ENCODE results near the gene CCDC28A. TPM values are rescaled to one million over a fixed set of nuclear protein-coding genes. Genes with fewer than 3 reads are reported as not detected.

CCDC28A gene
- total RNA-seq, 1 donor from 2014 or later: 30.2 TPM

DNA sequence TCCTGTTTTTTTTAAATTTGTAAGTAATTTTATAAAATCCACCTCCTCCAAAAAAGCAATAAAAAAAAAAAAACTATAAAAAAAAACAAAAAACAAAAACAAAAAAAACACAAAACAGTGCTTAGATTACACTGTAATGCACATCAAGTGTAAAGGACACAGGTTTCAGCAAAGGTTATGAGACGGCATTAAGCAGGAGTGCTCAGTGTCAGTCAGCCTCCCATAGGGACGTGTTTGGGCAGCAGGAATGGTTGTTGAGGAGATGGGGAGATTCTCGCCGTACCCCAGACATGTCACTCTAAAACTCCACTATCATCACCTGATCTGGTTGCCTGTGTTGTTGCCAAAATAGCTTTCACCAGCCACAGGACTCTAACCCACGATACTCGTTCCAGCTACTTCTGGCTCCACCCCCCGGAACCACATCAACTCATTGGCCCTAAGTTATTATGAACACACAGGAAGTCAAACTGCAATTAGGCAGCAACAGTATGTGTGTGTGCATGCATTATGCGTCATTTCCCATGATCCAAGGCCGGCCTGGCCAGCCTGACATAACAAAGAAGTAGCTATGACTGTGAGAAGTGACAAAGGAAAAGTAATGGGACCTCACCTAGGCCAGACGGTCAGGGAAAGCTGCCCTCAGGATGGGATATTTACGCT, 51.0 kb downstream of the CCDC28A start:
- no peak overlapping the region for H3K4me2 ChIP-seq
- TF ChIP-seq, protein P1, sequence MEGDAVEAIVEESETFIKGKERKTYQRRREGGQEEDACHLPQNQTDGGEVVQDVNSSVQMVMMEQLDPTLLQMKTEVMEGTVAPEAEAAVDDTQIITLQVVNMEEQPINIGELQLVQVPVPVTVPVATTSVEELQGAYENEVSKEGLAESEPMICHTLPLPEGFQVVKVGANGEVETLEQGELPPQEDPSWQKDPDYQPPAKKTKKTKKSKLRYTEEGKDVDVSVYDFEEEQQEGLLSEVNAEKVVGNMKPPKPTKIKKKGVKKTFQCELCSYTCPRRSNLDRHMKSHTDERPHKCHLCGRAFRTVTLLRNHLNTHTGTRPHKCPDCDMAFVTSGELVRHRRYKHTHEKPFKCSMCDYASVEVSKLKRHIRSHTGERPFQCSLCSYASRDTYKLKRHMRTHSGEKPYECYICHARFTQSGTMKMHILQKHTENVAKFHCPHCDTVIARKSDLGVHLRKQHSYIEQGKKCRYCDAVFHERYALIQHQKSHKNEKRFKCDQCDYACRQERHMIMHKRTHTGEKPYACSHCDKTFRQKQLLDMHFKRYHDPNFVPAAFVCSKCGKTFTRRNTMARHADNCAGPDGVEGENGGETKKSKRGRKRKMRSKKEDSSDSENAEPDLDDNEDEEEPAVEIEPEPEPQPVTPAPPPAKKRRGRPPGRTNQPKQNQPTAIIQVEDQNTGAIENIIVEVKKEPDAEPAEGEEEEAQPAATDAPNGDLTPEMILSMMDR (IDR thresholded peaks at IDR 0.05): no peak
- TF ChIP-seq EZH2 (IDR thresholded peaks at IDR 0.05) (no peak), EZH2phosphoT487 (IDR thresholded peaks at IDR 0.05) (no peak)
- Mint-ChIP-seq H3K9me3 (peaks cover 2% of the 10 kb centered on the region), H3K27ac (no peak overlapping the region), H3K4me3 (no peak overlapping the region), H3K4me1 (no peaks in the 10 kb centered on the region), H3K27me3 (ENCODE audit: insufficient read depth, low read depth) (peaks cover 2% of the 10 kb centered on the region), H3K36me3 (no peaks in the 10 kb centered on the region)
- no peaks in the 10 kb centered on the region for H3K27me3 ChIP-seq
- no peaks in the 10 kb centered on the region for H3K9me3 ChIP-seq (ENCODE audit: low read depth)
- H3K27ac ChIP-seq: no peak overlapping the region
- no peak overlapping the region for H3K9ac ChIP-seq
- H3F3A ChIP-seq (ENCODE audit: low read depth): no peaks in the 10 kb centered on the region
- no peaks in the 10 kb centered on the region for H3K4me1 ChIP-seq
- H3K36me3 ChIP-seq: no peaks in the 10 kb centered on the region
- no peak overlapping the region for H3K4me3 ChIP-seq
- no peaks in the 10 kb centered on the region for H4K20me1 ChIP-seq (ENCODE audit: low read depth)
- H3K79me2 ChIP-seq (ENCODE audit: low read depth): no peaks in the 10 kb centered on the region
- H2AFZ ChIP-seq (replicated peaks): peak overlapping the region; percentile 68
- no peak for DNase-seq (ENCODE audit: low spot score)

DNA sequence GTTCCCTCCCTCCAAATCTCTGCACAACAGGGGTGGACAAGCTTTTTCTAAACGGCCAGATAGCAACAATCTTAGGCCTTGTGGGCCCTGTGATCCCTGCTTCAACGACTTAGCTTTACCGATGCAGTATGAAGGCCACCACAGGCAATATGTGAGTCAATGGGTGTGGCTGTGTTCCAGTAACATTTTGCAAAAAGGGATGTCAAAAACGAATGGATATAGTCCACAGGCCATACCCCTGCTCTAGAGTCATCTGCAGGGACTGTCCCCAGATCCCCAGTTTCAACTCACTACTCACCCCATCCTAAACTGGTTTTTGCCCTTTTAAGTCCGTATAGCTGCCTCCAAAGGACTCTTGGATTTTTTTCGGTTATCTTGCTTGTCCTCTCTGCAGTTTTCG, 56.7 kb downstream of the CCDC28A start:
- Mint-ChIP-seq H3K4me3 (no peak overlapping the region), H3K27me3 (ENCODE audit: insufficient read depth, low read depth) (peaks cover 3% of the 10 kb centered on the region)
- TF ChIP-seq, protein P1 (IDR thresholded peaks at IDR 0.05): no peak
- no peak for TF ChIP-seq EZH2 (IDR thresholded peaks at IDR 0.05)
- TF ChIP-seq EZH2phosphoT487 (IDR thresholded peaks at IDR 0.05): no peak

DNA sequence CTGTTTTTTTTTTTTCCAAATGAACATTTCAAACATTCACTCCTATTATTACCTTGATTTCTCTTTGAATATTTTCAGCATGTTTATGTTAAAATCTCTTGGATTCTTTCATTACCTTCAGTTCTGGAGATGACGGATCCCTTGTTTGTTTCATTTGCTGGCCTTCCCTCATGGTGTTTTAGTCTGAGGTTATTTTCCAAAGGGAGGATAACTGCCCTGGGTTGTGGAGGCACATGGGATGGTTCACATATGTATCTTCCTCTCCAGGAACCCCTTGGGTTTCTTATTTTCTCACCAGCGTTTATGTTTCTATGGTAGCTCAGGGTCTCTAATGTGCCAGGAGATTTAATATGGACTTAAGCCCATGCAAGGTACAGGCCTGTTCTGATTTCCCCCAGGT, 58.6 kb downstream of the CCDC28A start:
- TF ChIP-seq, protein P1 (IDR thresholded peaks at IDR 0.05): no peak
- TF ChIP-seq EZH2phosphoT487 (IDR thresholded peaks at IDR 0.05) (no peak), EZH2 (IDR thresholded peaks at IDR 0.05) (no peak)
- Mint-ChIP-seq H3K27ac (no peak overlapping the region), H3K36me3 (no peaks in the 10 kb centered on the region), H3K9me3 (no peaks in the 10 kb centered on the region), H3K4me1 (peaks cover 7% of the 10 kb centered on the region), H3K27me3 (ENCODE audit: insufficient read depth, low read depth) (peaks cover 3% of the 10 kb centered on the region), H3K4me3 (no peak overlapping the region)
- DNase-seq (ENCODE audit: low spot score): no peak
- H3K9ac ChIP-seq: no peak overlapping the region
- H3K4me1 ChIP-seq: no peaks in the 10 kb centered on the region
- no peaks in the 10 kb centered on the region for H3K36me3 ChIP-seq
- H3K4me3 ChIP-seq: no peak overlapping the region
- H2AFZ ChIP-seq (replicated peaks): no peak overlapping the region
- no peak overlapping the region for H3K4me2 ChIP-seq
- H4K20me1 ChIP-seq (ENCODE audit: low read depth): no peaks in the 10 kb centered on the region
- H3K27me3 ChIP-seq: no peaks in the 10 kb centered on the region
- H3K27ac ChIP-seq: no peak overlapping the region
- no peaks in the 10 kb centered on the region for H3K9me3 ChIP-seq (ENCODE audit: low read depth)
- H3F3A ChIP-seq (ENCODE audit: low read depth): no peaks in the 10 kb centered on the region
- H3K79me2 ChIP-seq (ENCODE audit: low read depth): no peaks in the 10 kb centered on the region

More for the DNA sequence above, 56.7 kb downstream of the CCDC28A start:
- Histone ChIP-seq H3K27me3 (no peaks in the 10 kb centered on the region), H2AFZ (replicated peaks) (no peak overlapping the region), H3K9me3 (ENCODE audit: low read depth) (no peaks in the 10 kb centered on the region), H3K36me3 (no peaks in the 10 kb centered on the region), H3K4me1 (no peaks in the 10 kb centered on the region), H3K4me2 (no peak overlapping the region), H4K20me1 (ENCODE audit: low read depth) (no peaks in the 10 kb centered on the region), H3K4me3 (no peak overlapping the region), H3K27ac (no peak overlapping the region), H3F3A (ENCODE audit: low read depth) (no peaks in the 10 kb centered on the region), H3K79me2 (ENCODE audit: low read depth) (no peaks in the 10 kb centered on the region), H3K9ac (no peak overlapping the region)
- Mint-ChIP-seq H3K27ac (no peak overlapping the region), H3K9me3 (peaks cover 2% of the 10 kb centered on the region), H3K4me1 (peaks cover 5% of the 10 kb centered on the region), H3K36me3 (no peaks in the 10 kb centered on the region)
- no peak for DNase-seq (ENCODE audit: low spot score)
